ENCODE data around the gene PTPRJ.
"Not testable (repeated sequence)": the region's sequence is repeated elsewhere in the genome, so short reads cannot be mapped to it uniquely, and the experiment has no call there.

The PTPRJ gene

DNA sequence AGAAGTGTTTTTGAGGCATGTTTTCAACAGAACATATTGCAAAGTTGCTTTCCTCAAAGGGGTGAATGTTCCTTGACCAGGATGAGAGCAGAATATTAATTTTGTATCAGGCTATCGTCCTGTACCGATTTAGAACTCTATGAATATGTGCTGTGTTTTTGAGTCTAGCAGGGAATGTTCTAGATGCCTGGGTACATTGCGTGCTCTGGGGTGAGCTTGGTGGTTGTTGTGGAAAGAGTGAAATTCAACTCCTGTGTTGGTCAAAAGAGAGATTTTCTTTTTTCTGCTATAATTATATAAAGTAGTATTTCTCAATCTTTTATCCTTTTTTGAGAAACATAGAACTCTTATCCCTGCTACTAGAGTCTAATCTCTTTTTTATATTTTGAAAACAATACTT lies 185.1 kb downstream of the PTPRJ start:
- no peak for DNase-seq

DNA sequence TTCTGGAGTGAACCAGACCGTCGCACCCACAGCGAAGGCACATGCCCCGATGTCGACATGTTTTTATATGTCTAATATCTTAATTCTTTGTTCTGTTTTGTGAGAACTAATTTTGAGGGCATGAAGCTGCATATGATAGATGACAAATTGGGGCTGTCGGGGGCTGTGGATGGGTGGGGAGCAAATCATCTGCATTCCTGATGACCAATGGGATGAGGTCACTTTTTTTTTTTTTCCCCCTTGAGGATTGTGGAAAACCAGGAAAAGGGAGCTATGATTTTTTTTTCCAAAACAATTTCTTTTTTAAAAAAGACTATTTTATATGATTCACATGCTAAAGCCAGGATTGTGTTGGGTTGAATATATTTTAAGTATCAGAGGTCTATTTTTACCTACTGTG lies 187.0 kb downstream of the PTPRJ start:
- DNase-seq: no peak

DNA sequence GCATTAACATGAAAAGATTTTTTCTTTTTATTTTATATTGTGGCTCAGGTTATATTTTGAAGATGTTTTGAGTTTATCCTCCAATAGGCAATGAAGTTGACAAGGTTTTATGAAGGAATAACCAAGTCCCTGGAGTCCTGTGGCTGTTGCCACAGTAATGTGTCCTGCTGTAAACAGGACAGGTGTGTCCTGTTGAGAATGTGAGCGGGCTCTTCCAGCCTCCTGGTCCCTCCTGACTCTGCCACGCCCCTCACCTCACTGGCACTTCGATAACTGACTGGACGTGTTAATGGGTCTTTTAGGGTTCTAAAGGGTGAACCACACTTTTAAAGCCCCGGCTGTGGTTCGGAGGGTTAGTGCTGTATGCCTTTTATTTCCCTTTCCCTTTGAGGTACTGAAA lies 188.5 kb downstream of the PTPRJ start:
- no peak for DNase-seq

DNA sequence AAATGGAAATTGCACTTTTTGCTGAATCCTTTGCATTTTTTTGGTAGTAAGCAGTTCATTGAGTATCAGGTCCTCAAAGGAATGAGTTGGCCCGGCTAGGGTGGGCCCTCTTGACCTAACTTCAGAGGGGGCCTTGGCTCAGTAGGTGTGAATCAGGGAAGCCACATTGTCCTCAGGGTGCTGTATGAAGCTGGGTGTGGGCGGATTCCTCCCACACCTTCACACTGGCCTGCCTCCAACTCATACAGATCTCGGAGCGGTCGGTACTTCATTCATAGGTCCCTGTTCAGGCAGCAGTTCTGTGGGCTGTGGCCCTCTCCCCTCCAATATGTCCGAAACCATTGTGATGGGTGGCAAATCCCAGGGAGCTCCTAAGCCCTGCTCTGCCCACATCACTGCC lies 188.9 kb downstream of the PTPRJ start:
- DNase-seq: no peak

DNA sequence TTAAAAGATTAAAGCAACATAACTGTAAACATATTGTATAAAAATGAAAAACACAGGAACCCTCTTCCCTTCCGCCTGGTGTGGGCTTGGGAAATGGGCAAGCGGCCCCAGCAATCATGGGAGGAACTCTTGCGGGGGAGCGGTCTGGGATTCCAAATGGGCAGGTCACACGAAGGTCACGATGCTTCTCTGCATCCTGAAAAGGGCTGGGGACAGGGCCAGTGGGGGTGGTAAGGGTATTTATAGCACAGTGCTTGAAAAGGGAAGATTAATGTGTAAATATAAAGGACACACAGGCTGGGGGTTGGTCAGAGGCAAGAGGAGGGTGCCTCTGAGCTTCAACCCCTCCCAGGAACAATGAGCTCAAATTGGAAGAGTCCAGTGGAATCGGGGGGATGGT lies 189.4 kb downstream of the PTPRJ start:
- peak; percentile 30 for DNase-seq

DNA sequence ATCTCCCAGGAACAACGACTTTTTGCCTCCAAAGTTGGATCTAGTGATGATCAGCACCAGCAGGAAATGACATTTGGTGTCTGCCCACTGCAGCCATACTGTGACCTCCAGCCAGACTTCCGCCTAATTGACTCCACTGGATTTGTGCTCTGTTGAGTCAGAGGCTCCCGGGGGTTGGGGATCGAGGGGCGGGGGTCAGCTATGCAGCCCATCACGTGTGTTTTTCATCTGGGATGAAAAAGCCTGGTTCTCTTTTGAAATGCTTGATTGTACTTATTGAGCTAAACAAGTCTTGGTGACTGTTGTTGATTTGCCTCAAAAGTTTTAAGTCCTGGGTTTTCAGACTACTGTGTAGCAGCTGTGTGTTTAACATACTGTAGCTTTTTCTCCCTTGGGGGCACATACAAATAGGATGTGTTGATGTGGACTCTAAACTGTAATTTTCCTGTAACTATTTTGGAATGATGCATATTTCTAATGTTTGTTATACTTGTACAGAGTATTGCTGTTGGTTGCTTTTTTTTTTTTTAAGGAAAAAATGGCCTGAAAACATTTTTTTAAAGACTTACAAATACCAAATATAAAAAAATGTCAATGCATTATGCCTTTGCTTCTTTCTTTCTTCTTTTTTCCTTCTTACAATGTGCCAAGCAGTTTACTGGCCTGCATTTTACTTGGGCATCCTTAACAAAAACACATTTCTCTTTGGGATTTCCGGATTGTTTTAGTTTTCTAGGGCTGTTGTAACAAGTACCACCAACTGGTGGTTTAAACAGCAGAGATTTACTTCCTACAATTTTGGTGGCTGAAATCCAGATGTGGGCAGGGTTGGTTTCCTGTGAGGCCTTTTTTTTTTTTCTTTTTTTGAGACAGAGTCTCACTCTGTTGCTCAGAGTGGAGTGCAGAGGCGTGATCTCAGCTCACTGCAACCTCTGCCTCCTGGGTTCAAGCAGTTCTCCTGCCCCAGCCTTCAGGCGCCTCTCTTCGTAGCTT lies 190.2 kb downstream of the PTPRJ start:
- DNase-seq: no peak

DNA sequence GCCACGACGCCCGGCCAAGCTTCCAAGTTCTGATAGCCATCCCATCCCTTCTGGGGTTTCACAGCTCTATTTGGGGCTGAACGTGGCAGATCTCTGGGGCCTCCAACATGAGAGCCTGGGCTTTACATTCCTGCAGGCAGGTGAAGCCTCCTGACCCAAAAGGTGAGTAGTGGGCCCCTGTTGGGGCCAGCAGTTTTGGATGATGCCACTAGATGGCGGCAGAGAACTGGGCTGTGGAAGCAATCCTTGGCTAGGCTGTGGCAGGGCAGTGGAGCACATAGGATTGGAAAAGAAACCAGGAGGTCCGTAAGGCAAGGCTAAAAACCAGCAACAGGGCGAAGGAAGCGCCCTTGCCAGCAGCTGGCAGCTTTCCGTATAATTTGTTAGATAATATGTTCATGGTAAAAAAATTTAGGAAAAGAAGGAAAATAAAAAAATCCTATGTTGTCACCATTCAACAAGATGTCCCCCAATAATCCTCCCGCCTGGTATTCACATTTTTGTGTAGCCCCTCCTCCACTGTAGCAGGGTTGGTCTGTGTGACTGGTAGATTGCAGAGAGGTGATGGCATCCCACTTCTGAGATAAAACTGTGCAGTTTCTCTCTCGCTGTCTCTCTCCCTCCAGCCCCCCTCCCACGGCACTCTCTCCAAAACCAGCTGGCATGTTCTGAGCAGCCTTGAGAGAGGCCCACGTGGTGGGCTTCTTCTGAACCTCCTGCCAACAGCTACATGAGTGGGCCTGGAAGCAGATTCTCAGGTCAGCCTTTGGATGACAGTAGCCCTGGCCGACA lies 192.7 kb downstream of the PTPRJ start:
- DNase-seq: peak; percentile 55

DNA sequence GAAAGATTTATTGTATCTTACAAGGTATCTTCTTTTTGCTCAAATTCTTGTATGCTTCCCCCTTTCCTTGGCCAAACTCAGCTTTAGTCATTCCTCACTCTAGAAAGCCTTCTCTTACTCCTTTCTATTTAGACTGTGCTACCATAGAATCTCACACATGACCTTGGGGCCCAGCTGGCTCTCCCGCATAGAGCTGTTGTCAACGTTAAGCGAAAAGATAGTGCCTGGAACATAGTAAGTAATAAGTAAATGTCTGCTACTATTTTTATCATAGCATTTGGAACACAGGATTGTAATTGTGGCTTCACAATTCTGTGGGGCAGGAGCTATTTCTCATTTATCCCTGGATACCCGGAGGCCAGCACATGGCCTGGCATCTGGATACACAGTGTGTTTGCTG lies 197.3 kb downstream of the PTPRJ start:
- no peak for DNase-seq

DNA sequence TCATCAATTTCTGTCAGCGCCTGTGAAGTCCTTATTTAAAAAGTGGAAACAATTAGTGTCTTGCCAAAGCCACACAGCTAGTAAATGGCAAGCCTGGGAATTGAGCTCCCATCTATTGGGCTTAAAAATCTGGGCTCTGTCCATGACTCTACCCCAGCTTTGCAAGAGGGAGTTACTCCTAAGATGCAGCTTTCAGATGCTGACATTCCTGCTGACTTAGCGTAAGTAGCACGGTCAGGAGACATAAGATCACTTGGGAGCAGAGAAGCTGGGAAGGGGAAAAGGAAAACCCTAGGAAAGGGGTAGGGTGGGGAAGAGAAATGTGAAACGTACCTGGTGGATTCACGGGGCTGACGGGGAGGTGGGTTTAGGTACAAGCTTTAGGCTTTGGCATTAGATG lies 200.3 kb downstream of the PTPRJ start:
- no peak for DNase-seq

DNA sequence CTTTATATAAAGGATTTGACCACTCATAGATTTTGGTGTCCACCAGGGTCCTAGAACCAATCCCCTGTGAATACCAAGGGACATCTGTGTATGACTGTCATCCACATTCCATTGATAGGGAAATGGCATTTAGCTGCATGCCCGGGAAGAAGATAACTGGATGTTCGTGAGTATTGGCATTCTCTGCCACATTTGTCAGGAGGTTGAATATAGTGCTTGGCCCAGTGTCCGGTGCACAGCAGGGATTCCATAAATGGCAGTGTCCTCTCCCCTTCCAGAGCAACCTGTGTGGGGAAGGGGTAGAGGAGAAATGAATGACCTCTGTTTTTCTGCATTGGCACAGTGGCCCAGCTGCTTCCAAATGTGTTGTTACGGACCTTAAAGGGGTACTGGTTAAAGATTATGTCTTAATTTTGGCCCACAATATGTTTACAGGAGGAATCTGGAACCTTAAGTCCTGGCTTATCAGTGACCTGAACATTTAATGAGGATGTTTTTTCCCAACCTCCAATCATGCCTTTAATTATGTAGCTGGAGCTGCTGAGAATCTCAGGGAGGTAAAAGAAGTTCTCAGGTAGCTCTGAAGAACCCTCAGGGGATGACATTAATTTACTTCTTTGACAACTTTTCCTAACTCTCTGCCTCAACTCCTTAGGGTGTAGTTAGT lies 202.6 kb downstream of the PTPRJ start:
- no peak for DNase-seq

DNA sequence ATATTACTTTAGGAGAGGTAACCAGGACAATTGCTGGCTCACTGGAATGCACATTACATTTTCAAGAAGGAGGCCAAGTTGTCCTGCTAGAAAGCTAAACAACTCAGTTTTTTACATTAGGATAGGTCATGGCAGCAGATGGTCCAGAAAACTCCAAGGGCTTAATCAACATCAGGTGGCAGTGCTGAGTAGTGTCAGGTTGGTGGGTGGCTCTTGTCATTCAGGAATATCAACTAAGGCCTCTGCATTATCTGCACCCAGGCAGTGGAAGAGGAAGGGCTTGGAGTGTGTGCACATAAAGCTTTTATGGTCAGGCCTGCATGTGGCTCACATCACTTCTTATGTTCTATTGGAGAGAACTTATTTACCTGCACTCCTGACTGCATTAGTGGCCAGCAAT lies 204.1 kb downstream of the PTPRJ start:
- DNase-seq: no peak

DNA sequence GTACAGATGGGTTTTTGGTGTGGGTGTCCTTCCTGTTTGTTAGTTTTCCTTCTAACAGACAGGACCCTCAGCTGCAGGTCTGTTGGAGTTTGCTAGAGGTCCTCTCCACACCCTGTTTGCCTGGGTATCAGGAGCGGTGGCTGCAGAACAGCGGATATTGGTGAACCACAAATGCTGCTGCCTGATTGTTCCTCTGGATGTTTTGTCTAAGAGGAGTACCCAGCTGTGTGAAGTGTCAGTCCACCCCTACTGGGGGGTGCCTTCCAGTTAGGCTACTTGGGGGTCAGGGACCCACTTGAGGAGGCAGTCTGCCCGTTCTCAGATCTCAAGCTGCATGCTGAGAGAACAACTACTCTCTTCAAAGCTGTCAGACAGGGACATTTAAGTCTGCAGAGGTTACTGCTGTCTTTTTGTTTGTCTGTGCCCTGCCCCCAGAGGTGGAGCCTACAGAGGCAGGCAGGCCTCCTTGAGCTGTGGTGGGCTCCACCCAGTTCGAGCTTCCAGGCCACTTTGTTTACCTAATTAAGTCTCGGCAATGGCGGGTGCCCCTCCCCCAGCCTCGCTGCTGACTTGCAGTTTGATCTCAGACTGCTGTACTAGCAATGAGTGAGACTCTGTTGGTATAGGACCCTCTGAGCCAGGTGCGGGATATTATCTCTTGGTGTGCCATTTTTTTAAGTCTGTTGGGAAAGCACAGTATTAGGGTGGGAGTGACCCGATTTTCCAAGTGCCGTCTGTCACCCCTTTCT lies 210.7 kb downstream of the PTPRJ start:
- not testable (repeated sequence) for DNase-seq

DNA sequence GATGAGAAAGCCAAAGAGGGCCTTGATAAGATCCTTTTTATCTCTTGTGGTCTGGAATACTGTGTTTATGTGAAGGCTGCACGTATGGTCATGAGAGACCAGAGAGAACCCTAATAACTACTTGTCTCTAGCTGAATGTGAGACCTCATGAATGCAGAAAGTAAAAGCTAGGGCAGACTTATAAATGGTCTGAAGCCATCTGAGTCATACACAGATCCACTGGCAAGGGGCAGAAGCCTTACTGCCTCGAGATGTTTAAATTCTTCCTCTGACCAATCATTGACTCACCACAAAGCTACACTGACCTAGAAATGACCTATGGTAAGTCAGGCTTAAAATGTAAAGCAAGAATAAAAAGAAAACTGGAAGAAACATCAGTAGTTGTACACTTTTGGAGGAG lies 213.5 kb downstream of the PTPRJ start:
- DNase-seq: no peak

DNA sequence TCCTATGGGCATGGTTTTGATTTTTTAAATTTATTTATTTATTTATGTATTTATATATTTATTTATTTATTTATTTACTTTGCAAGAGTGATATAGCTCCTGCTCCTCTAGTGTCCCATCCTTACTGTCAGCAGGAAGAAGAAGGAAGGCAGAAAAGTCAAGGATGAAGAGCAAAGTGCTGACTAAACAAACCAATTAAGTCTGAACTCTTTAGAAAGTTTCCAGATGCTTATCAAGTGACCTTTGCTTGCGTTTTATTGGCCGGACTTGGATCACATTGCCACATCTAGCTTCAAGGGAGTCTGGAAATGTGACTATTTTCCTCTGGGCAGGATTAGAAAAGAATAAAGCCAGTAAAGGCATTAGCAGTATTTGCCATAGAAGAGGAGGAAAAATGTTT lies 227.5 kb downstream of the PTPRJ start:
- no peak for DNase-seq

DNA sequence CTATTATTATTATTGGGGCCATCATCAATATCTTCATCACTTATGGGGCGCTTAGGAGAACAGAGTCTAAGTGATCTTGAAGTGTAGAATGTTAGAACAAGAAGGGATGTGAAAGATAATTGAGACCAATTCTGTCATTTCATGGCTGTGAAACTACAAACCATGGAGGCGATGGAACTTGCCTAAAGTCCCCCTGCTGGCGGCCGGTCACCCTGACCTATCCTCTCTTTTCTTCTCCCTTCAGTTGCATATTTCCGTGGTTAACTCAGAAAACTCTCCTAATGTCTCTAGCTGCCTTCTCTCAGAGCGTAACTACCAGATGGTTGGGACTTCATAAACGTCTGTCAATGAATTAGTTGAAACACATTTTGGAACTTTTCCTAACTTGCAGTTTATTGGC lies 229.7 kb downstream of the PTPRJ start:
- no peak for DNase-seq

DNA sequence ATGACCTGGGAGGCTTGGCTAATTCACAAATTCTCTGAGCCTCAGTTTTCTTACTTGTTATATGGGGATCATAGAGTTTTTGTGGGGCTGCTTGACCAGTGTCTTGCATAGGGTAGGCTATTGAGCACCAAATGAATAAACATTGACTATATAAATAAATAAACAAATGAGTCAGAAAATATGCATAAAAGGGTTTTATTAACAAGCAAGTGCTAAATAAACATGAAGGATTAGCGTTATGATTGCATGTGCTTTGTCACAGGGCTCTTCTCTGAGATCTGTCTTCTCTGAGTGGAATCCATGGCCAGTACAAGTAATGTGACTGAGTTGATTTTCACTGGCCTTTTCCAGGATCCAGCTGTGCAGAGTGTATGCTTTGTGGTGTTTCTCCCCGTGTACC lies 236.2 kb downstream of the PTPRJ start, which contains the start of gene OR4B1:
TSS of gene OR4B1 (plus strand) at position 301 of the 400 bp plus-strand sequence. CDS start at position 301, 0 bp downstream.
- no peak for DNase-seq
